ENCODE measurements around the gene UCK1.
"Not testable (repeated sequence)": the region's sequence is repeated elsewhere in the genome, so short reads cannot be mapped to it uniquely, and the experiment has no call there.

UCK1 gene

GRCh38 chr9:131554087-131554842 is 23.2 kb upstream of the UCK1 start:
- no peak for DNase-seq (ENCODE audit: low read depth, low spot score)

GRCh38 chr9:131552030-131552429 is 21.0 kb upstream of the UCK1 start:
- DNase-seq (ENCODE audit: low read depth, low spot score), result no peak

DNA sequence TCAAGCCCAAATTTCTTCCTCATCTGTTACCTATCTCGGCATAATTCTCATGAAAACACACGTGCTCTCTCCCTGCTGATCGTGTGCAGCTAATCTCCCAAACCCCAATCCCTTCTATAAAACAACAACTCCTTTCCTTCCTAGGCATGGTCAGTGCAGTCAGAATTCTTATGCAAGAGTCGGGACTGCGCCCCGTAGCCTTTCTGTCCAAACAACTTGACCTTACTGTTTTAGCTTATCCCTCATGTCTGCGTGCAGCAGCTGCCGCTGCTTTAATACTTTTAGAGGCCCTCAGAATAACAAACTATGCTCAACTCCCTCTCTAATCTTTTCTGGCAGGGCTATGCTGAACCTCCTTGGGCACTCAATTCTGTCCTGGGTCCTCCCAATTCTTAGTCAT is 19.4 kb upstream of the UCK1 start:
- not testable (repeated sequence) for DNase-seq (ENCODE audit: low read depth, low spot score)

DNA sequence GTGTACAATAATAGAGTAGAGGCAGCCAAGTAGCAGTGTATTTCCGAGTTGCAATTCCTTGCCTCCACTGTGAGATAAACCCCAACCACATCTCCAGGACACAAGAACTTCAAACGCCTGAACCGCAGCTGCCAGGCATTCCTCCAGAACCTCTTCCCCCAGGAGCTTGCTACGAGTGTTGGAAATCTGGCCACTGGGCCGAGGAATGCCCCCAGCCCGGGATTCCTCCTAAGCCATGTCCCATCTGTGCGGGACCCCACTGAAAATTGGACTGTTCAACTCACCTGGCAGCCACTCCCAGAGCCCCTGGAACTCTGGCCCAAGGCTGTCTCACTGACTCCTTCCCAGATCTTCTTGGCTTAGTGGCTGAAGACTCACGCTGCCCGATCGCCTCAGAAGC is 18.1 kb upstream of the UCK1 start:
- not testable (repeated sequence) for DNase-seq (ENCODE audit: low read depth, low spot score)

DNA sequence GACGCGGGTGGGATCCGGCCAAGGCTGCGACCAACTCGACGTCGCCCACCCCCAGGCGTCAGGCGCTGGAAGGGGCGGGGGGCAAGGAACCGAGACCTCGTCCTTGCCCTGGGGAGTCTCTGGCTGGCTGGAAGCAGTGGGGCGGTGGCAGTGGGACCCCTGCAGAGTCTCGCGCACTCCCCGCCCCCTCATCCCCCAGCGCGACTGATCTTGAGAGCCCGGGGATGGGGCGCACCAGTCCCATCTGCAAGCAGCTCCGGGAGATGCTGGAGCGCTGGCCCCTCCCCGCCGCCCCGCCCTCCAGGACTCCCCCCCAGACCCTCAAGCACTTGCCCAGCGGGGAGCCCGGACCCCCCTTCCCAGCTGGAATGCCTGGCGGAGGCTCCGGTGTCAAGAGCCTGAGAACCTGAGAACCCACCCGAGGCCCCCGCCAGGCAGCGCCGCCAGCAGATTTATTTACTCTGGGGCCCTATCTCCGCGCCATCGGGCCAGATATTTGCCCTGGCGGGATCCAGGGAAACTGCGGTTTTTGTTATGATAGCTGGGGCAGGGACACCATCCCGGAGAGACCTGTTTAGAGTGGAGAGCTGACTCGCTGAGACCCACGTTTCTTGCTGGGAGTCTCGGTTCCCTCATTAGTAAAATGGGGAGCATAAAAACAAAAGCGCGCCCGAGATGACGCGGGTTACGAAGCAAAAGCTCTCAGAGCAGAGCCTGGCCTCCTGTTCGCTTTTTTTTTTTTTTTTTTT is 15.4 kb upstream of the UCK1 start:
- DNase-seq (ENCODE audit: low read depth, low spot score), result no peak

DNA sequence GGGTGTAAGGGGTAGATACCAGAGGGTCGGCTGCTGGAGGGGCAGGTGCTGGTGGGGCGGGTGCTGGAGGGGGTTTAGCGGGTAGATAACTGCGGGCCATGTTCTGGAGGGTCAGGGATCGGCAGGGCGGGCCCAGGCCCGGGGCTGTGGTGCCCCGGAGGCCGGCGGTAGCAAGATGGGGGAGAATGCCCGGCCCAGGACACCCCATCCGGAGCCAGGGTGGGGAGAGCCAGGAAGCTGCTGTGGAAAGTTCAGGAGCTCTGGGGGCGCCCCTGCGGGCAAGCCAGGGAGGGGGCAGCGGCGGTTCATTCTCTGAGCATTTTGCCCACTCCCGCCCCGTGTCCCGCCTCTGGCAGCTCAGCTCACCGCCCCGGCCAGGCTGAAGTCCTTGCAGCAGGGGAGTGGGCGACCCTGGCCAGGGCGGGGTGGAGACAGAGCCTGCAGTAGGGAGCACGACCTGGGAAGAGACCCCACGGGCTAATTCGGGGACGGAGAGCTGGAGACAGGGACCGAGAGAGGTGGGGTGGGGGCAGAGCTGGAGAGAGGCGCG is 14.8 kb upstream of the UCK1 start:
- DNase-seq (ENCODE audit: low read depth, low spot score), result no peak

DNA sequence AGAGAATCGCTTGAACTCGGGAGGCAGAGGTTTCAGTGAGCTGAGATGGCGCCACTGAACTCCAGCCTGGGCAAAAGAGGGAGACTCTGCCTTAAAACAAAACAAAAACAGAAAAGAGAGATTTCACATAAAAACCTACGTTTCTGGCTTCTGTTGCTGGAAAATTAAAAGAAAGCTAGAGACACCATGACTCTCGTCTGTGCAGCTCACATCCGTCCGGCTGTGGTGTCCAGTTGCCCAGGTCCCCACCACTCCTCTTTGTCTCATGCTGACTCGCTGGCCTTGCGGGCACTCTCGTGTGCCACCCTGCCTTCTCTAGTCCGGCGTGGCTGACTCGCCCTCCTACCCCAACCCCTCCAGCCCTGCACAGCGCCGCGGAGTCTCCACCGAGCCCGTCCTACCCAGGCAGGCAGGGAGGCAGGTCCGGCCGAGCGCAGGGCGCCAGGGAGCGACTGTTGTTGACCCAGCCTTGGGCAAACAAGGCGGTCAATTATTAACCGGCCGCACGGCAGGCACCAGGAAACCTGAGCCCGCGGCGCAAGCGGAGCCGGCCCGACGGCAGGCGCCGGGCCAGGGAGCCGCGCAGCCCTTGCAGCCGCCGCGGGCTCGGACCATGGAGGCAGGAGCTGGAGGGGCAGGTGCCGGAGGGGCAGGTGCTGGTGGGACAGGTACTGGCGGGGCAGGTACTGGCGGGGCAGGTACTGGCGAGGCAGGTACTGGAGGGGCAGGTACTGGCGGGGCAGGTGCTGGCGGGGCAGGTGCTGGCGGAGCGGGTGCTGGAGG is 14.1 kb upstream of the UCK1 start, which contains the start of gene PRRT1B:
Gene PRRT1B (plus strand): TSS at position 521 of the 783 bp plus-strand sequence. CDS start 93 bp downstream, at position 614.
- DNase-seq (ENCODE audit: low read depth, low spot score), result no peak

- no peak for DNase-seq (ENCODE audit: low read depth, low spot score)
Measured at GRCh38 chr9:131543141-131543540, 12.1 kb upstream of the UCK1 start.

- DNase-seq (ENCODE audit: low read depth, low spot score), result no peak
Measured at GRCh38 chr9:131539223-131539923, 8.3 kb upstream of the UCK1 start.

GRCh38 chr9:131537946-131538345 is 6.9 kb upstream of the UCK1 start:
- DNase-seq (ENCODE audit: low read depth, low spot score), result no peak

DNA sequence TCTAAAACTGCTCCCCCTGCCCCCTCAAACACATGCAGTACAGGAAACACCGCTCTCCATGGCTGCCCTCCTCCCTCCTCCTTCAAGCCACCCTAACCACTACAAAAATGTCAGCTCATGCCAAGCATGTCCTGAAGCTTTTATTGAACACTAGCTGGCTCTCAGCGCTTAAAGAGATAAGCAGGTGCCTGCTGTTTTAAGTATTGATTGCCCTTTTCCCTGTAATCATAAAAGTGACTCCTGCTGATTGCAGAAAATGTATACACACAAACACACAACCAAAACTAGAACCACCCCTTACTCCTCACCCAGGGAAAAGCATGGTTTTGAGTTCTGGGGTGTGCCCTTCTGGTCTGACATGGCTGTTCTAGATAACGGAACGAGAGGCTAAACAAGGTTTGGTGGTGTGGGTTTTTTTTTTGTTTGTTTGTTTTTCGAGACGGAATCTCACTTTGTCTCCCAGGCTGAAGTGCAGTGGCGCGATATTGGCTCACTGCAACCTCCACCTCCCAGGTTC is 3.7 kb upstream of the UCK1 start:
- DNase-seq (ENCODE audit: low read depth, low spot score), result no peak

DNA sequence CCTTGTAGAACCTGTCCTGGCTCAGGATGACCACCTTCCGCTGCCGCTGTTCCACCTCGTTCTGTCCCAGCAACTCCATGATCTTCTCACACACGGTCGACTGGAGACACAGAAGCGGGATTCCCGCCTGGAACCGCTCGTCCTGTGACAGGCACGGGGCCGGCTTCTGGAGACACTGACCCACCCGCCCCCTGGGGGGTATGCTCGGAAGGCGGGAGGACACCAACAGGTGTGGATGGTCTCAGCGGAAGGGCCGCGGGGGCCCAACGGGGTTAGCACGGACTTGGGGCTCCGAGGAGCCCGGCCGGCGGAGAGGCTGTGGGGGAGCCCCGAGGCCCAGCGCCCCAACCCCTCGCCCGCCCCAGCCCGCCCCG is 530 bp downstream of the UCK1 start:
- DNase-seq (ENCODE audit: low read depth, low spot score), result no peak

DNA sequence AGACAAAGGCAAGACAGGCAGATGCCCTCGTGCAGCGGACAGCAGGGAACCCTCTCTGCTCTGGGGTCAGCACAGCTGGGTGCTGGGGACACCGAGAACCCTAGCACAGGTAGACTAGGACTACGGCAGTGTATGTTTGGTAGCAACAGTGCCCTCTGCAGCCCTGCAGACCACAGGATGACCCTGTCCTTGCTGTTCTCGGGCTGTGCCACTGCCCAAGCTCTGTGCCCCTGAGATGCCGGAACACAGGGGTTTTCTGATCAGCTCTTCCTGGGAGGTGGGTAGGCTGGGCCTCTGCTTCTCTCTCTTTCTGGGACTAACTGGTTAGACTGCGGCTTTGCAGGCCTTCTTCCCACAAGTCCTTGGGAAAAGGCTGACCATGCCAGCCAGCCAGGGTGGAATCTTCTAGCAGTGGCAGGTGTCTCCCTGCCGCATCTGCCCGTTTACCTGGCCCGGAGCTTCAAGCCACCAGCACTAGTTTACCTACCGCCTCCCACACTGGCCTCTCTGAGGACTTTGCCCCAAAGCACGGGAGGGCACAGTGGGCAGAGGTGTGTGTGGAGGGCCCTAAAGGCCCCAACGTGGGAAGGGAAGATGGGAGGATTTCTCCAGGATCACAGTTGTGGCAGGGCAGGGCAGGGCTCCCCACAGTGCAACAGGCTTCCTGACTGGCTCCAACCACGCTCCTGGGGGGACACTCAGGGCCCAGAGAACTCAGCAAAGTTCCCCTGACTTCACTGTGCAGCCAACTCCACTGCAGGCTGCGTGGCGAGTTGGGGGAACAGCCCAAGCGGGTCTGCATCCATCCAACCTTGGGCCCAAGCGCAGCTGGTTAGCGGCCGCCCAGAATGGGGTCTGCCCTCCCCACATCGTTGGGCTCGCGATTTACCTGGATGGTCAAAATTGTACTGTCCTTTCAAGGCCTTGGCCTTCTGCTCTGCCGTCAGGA is 1.2 kb downstream of the UCK1 start:
- no peak for DNase-seq (ENCODE audit: low read depth, low spot score)

DNA sequence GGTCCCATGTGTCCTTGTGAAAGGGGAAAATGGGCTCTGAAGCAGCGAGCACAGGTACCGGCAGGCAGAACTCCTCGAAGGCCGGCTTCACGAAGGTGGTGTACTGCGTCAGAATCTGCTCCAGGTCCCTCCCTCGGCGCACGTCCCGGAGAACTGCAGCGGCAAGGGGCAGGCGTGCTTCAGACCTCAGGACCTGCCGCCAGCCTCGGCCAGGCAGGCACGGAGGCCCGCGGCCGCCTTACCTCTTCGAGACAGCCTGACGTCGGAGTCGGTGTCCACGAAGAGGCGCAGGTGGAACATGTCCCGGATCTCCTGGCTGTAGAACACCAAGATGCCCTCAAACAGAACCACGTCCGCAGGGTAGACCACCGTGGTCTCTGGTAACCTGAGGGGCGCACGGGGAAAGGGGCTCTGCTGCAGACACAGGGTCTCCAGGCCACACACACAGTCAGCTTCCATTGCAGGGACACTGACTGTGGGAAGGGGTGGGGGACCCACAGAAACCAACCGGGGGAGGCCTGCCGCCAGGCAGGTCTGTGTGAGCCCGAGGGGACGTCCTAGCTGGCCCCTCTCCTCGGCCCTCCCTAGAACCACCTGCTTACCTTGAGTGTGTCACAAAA is 2.1 kb downstream of the UCK1 start:
- no peak for DNase-seq (ENCODE audit: low read depth, low spot score)

DNA sequence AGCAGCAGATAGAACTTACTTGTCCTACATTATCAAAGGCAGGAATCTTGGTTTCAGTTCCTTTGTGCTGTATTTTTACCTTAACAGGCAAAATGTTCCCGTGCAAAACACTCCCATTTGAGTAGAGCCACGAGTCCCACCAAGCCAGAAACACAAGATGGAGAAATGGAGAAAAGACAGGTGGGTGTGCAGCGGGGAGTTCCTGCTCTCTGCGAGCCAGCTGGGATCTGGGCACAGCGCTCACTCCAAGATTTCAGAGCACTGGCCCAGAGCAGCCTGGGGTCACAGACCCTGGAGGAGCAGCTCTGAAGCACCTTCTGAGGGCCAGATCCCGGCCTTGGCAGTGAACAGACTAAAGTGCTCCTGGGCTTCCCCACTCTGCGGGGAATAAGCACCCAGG is 2.9 kb downstream of the UCK1 start:
- no peak for DNase-seq (ENCODE audit: low read depth, low spot score)

GRCh38 chr9:131525643-131526565 is 5.2 kb downstream of the UCK1 start:
- no peak for DNase-seq (ENCODE audit: low read depth, low spot score)

- DNase-seq (ENCODE audit: low read depth, low spot score), result no peak
Measured at GRCh38 chr9:131524665-131525315, 6.3 kb downstream of the UCK1 start.

Measured in smooth muscle cell of the brain vasculature (primary cell).